ENCODE data around the gene CHURC1. TPM values are rescaled to one million over a fixed set of nuclear protein-coding genes. Genes with fewer than 3 reads are reported as not detected.

Gene CHURC1
- total RNA-seq, 2 experiments from 2014 or later, result 49.6 to 59.7 TPM

GRCh38 chr14:64983439-64984310, 69.4 kb downstream of the CHURC1 start:
- H3K9me3 Mint-ChIP-seq, result no peaks in the 10 kb centered on the region
- H3K4me1 Mint-ChIP-seq (ENCODE audit: low read depth), result peaks cover 11% of the 10 kb centered on the region
- intact Hi-C loops (cut with micrococcal nuclease), result loop anchor here (1.0 to 10.0 kb wide), 7 partner anchors 91 to 439 kb away; partner anchors contain the start of genes HSPA2 and PPP1R36
- CTCF ChIA-PET, result interaction anchor here (0.7 to 3.6 kb wide), 6 partner anchors 10 to 438 kb away, joined by 3 to 17 read pairs (median 3); no protein-coding TSS in a partner anchor
- no peaks in the 10 kb centered on the region for H3K27me3 Mint-ChIP-seq (ENCODE audit: low read depth)
- H3K4me3 Mint-ChIP-seq, result peak overlapping the region; percentile 41
- H3K27ac Mint-ChIP-seq, result no peak overlapping the region
- H3K36me3 Mint-ChIP-seq (ENCODE audit: low read depth), result peaks cover 1% of the 10 kb centered on the region
- peak; percentile 59 for DNase-seq

Other genes starting within 250 kb of the CHURC1 start
- gene PLEKHG3, start 210.0 kb upstream of the CHURC1 start, total RNA-seq, result 1 to 10 TPM in 1 of 2 experiments, under 1 TPM in 1; 0.48 to 1.1 TPM
- under 1 TPM; 0.42 to 0.55 TPM for gene SPTB, start 34.5 kb upstream of the CHURC1 start, total RNA-seq
- not detected for gene GPX2, start 28.3 kb downstream of the CHURC1 start, total RNA-seq
- 1 to 10 TPM; 2.4 TPM for gene RAB15, start 57.9 kb downstream of the CHURC1 start, total RNA-seq
- 1 to 10 TPM; 7.9 to 10.0 TPM for gene FNTB, start 72.4 kb downstream of the CHURC1 start, total RNA-seq
- gene MAX, start 188.1 kb downstream of the CHURC1 start, total RNA-seq, result 10 to 100 TPM; 67.9 to 75.1 TPM